ENCODE measurements around the gene ACSBG1.
"Not testable (repeated sequence)": the region's sequence is repeated elsewhere in the genome, so short reads cannot be mapped to it uniquely, and the experiment has no call there.

ACSBG1 gene

DNA sequence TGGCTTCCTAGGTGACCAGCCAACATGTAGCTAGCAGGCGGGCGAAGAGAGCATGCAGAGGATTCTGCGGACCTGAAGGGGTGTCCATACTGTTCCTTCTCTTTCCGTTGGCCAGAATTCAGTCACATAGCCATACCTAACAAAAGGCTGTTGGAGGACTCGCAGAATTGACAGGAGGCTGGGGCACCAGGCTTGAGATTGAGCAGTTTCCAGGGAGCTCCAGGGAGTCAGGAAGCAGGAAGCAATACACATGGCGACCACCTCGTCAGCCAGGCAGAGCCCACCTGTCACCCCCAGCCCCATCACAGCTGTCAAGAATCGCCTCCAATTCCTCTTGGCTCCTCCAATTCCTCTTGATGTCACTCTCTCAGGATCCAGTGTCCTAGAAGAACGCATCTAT, 16.8 kb upstream of the ACSBG1 start:
- no peak for DNase-seq (ENCODE audit: low spot score)

DNA sequence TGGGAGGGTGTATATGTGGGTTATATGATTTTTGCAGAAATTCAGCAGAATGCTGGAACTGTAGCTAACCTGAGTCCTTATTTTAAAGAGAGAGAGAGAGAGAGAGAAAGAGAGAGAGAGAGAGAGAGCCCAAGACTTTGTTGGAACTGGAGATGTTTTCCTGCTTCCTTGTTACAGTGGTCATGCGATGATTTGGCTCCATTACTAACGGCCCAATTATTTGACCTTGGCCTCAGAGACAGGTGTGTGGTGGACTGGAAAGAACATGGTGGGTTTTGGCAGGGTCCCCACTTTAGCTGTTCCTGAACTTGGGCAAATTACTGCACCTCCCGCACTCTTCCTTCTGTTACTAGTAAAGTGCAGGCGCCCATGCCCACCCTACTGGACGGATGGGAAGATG, 14.8 kb upstream of the ACSBG1 start:
- no peak for DNase-seq (ENCODE audit: low spot score)

DNA sequence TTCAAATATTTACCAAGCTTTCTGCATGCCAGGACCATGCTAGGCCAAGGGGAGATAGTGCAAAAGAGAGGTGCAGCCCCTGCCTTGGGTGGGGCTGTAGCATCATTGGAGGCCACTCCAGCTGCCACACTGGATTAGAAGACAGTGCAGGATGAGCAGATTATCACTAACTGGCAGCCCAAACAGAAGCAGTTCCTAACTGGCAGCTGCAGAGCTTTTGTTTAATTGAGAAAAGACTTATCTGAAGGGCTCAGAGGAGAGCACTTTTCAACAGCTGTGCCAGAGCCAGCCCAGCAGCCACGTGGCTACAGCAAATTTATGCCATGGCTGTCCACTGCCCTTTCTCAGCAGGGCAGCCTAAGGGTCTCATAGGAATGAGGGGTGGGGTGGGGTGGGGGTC, 13.5 kb upstream of the ACSBG1 start:
- no peak for DNase-seq (ENCODE audit: low spot score)

DNA sequence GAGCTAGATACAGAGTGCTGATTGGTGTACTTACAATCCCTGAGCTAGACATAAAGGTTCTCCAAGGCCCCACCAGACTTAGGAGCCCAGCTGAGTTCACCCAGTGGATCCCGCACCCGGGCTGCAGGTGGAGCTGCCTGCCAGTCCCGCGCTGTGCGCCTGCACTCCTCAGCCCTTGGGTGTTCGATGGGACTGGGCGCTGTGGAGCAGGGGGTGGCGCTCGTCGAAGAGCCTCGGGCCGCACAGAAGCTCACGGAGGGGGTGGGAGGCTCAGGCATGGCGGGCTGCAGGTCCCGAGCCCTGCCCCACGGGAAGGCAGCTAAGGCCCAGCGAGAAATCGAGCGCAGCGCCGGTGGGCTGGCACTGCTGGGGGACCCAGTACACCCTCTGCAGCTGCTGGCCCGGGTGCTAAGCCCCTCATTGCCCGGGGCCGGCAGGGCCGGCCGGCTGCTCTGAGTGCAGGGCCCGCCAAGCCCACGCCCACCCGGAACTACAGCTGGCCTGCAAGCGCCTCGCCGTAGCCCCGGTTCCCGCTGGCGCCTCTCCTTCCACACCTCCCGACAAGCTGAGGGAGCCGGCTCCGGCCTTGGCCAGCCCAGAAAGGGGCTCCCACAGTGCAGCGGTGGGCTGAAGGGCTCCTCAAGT, 11.7 kb upstream of the ACSBG1 start:
- not testable (repeated sequence) for DNase-seq (ENCODE audit: low spot score)

DNA sequence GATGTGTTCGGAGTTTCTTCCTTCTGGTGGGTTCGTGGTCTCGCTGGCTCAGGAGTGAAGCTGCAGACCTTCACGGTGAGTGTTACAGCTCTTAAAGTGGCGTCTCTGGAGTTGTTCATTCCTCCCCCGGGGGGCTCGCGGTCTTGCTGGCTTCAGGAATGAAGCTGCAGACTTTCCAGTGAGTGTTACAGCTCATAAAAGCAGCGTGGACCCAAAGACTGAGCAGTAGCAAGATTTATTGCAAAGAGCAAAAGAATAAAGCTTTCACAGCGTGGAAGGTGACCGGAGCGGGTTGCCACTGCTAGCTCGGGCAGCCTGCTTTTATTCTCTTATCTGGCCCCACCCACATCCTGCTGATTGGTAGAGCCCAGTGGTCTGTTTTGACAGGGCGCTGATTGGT, 11.0 kb upstream of the ACSBG1 start:
- DNase-seq (ENCODE audit: low spot score): not testable (repeated sequence)

DNA sequence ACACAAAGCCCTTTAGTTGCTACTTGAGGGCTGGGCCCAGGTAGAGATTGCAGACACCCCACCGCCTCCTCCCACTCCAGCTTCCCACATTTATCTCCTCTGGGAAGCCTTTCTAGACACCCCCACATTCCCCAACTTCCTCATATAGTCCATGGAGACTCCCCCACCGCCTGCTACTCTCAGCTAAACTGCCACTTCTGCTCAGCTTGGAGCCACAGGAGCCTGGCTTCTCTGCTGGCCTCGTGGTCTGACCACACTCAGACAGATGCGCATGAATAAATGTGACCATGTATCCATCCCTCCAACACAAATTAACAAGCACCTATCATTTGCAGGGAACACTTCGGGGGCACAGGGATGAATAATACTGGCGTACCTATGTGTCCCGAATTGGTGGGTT, 10.5 kb upstream of the ACSBG1 start:
- no peak for DNase-seq (ENCODE audit: low spot score)

DNA sequence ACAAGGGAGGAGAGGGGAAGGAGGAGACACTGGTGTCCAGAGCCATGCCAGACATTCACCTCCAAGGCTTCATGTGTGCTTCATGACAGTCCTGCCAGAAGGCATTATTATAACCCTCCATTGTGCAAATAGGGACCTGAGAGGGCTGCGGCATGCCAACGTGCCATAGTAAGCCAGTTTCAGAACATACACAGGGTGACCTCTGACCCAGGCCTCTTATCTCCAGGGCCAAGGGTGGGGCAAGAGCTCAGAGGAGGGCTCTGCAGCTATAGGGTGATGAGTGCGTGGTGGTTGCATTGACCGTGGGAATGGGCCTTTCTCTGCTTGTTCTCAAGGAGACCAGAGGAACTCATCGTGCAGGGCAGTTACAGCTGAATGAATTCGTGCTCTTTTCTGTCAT, 9.7 kb upstream of the ACSBG1 start:
- no peak for DNase-seq (ENCODE audit: low spot score)

DNA sequence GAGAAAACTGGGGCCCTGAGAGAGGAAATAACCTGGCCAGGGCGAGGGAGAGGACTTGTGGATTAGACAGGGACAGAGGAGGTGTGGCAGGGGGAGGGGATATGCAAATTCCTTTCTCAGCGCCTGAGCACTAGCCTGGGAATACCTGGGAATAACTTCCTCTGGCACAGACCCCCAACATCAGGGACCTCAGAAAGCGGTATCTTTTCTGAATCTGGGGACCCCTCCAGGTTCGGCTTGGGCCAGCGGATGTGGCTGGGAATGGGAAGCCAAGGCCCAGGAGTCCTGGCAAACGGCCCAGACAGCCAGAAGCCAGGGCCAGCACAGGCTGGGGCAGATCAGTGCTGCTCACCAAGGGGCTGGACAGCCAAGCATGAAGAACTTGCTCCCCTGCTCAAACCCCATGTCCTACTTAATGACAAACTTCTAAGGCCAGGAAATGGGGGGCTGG, 9.2 kb upstream of the ACSBG1 start:
- DNase-seq (ENCODE audit: low spot score): peak; percentile 35

DNA sequence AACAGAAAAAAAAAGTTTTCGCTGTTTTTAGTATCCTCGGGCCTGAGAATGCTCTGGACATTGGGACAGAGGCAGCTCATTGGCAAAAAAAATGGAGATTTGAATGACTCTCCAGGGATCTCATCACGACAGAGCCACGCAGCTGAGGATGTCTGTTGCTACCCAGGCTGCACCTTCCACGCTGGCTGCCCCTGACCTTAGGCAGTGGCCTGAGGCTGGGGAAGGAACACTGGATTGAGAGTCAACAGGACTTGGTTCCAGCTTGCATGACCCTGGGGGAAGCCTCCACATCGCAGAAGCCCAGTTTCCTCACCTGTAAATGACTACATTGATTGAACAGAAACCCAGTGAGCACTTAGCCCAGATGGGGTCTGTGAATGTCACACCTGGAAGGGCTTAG, 8.7 kb upstream of the ACSBG1 start:
- no peak for DNase-seq (ENCODE audit: low spot score)

DNA sequence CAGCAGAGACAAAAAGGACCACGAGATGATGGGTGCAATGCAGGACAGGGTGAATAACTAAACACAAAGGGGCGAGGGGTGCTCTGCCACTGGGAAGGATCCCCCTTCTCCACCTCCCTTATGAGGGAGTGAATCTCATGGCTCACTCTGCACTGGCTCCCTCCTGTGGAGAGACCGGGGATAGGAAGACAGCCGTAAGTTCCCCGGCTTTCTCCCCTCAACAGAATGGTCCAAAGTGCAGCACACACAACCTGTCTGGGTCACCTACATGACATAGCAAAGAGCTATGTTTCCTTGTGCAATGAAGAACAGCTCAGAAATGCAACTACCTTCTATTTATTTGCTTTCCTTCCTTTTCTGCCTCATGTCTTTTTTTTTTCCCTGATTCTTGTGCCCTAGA, 7.8 kb upstream of the ACSBG1 start:
- DNase-seq (ENCODE audit: low spot score): peak; percentile 35

DNA sequence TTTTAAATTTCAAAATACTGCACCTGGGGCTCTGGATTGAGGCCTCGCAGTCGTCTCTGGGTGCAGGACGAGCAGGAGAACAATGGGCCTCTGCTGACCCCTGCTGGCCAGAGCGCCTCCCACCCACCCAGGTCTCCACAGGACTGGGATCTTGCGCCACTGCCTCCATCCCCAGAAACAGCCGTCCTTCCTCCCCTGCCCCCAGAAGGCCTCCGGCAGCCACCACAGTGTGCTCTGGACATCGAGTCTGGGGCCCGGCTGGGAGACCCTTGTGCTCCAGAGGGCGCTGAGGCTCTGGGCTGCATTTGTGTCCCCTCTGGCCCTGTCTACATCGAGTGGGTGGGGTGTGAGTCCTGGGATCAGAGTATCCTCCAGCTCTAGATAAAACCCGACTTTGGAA, 6.7 kb upstream of the ACSBG1 start:
- DNase-seq (ENCODE audit: low spot score): peak; percentile 74

DNA sequence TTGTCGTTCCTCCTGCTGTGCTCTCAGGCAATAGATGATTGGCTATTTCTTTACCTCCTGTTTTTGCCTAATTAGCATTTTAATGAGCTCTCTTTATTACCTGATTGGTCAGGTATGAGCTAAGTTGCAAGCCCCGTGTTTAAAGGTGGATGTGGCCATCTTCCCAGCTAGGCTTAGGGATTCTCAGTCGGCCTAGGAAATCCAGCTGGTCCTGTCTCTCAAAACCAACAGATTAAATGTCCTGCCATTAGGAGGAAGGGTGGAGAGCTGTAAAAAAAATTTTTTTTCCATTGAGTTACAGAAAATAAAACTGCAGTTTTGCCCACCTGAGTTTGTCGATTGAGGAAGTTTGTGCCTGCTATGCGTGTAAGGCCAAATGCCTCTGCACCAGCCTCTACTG, 5.4 kb upstream of the ACSBG1 start:
- no peak for DNase-seq (ENCODE audit: low spot score)

DNA sequence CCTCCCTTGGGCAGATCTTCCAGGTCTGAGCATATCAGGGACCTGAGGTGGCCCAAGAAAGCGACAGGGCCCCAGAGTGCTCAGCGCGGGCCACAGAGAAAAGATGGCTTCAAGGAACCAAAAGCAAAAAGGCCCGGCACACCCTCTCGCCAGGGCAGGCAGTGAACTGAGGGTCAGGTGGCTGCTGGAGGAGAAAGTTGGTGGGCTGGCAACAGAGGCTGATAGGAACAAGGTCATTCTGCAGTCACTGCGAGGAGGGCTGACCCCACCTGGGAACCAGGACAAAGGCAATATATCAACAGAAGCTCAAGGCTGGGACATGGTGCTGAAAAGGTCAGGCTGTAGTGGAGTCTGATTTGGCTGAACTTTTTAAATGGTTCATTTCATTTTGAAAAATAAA, 2.8 kb upstream of the ACSBG1 start:
- DNase-seq (ENCODE audit: low spot score): no peak

DNA sequence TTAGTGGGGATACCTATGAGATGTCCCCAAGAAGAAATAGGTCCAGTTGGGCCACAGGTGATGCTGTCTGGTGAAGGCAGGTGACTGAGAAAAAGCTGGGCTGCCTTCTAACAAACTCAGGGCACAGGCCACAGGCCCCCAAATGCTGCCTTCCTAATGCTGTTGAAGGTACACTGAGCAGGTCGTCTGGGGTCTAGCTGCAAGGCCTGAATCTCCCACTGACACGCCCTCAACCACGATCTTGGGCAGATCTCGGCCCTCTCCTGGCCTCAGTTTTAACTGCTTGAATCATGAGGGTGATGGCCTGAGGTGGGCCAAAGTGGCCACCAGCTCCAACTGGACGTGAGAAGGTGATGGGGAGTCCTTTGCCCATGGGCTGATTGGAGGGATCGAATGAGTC, 2.1 kb upstream of the ACSBG1 start:
- no peak for DNase-seq (ENCODE audit: low spot score)

DNA sequence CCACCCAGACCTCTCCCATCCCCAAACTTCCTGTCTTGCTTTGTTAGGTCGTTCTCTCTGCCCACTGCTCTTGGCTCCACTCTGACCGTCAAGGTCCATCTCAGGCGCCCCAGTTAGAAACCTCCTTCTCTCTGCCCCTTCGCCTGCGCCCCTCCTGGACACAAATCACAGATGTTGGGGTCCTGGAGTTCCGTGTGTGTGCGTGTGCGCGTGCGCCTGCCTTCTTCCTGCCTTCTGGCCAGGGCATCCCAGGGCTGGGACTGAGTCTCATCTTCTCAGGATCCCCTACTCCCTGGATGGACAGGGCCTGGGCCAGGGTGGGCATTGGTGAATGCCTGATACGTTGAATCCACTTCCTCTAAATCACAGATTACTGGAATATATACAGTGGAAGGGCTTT, 869 bp downstream of the ACSBG1 start:
- DNase-seq (ENCODE audit: low spot score): no peak

DNA sequence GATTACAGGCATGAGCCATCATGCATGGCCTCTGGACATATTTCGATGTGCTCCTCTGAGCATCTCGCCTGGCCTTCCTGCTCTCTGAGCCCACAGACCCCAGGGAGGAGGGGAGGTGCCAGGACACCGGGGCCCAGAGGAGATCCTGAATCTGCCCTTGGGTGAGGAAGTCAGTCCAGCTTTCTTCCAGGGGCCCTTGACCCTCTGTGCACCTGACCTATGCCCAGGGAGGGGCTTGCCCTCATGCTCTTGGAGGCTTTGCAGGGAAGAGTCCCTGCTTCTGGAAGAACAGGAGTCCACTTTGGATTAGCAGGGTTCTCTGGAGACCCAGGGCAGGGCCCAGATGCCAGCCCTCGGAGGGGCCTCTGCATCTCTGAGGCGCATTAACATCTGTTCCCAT, 1.4 kb downstream of the ACSBG1 start:
- DNase-seq (ENCODE audit: low spot score): no peak

DNA sequence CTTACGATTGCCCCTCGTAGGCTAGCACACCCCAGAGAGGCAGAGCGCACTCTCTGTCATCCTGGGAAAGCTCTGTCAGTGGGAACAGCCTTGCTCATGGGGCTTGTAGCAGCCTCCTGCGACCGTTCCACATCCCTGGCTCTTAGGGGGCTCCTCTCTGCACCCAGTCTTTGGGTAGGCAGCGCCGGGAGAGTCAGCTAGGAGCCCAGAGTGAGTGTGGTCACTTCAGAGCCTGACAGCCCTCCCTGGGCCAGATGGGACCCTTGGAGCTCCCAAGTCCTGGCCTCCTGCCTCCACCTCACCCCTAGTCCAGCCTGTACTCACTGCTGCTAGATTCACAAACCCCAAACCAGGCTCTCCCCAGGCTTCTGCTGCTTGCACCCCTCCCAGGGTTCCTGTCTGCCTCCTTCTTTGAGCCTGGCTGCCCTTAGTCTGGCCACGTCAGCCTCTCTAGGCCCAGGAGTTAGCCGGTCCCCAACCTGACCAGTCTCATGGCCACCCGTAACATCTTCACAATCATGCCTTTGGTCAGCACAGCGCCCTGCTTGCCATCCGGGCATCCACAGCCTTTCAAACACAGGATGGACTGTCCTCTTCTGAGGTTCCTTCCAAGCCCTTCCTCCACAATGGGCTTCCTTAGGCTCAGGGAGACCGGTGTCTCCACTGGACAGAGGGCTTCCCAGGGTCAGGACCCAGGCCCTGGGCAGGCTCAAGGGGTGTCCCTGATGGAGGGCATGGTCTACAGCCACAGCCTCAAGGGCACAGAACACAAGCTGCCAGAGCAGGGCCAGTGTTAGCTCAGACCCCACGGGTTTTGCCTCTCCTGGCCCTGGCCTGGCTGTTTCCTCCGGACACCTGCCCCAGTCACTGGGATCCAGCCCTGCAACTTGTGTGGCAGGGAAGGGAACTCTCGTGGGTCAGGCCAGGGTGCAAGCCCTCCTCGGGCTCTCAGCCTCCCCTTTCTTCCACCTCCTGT, 4.6 kb downstream of the ACSBG1 start:
- DNase-seq (ENCODE audit: low spot score): no peak

DNA sequence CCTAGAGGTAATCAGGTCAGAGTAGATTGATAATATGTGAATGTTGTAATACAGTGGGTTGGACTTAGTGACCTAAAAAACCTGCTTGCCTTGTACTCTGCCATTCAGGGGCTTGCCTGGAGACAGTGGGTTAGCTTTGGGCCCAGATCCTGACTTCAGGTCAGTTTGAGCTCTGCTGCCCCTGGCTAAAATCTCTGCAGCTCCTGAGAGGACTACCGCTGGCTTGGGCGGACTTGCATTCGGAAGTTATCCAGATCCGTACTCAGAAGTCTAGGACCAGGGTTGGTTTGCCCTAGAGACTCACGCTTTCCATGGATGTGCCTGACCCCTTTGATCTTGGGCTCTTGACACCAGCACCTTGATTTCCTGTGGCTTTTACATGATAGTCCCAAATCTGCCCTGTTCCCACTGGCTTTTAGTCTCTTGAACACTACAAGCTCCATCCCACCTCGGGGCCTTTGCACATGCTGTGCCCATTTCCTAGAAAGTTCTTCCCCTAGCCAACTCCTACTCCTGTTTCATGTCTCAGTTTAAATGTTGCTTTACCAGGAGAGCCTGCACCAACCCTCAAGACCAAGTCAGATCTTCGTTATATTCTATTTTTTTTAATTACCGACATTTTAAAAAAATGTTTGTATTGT, 5.9 kb downstream of the ACSBG1 start:
- DNase-seq (ENCODE audit: low spot score): no peak

DNA sequence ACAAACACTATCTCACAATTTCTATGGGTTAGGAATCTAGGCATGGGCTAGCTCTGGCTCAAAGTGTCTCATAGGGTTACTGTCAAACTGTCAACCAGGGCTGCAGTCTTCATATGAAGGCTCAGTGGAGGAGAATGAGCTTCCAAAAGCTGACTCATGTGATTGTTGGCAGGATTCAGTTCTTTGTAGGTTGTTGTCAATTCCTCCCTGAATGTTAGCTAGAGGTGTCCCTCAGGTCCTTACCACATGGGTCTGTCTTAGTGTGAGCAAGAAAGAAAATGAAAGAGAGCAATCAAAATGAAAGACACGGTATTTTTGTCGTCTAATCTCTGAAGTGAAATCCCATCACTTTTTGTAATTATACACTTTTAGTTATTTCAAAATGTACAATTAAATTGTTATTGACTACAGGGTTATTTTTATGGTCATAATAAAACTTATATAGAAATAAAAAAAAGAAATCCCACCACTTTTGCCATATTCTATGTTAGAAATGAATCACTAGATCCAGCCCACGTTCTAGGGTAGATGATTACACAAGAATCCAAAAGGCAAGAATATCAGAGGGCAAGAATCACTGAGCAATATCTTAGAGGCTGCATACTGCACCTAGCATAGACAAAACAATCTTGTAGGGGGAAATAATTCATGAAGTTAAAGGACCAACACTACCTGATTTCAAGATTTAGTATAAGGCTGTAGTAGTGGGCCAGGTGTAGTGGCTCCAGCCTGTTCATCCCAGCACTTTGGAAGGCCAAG, 8.4 kb downstream of the ACSBG1 start:
- DNase-seq (ENCODE audit: low spot score): no peak

DNA sequence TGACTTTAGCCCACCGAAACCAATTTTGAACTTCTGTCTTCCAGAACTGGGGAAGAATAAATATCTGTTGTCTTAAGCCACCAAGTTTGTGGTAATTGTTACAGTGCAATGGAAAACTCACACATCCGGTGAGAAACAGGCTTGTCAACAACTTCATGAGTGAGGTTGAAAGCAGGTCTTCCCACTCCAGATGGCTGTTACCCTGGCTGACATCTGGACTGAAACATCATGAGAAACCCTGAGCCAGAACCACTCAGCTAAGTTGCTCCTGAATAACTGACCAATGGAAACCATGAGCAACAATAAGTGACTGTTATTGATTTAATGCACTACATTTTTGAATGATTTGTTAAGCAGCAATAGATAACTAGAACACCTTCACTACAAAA, 10.3 kb downstream of the ACSBG1 start:
- no peak for DNase-seq (ENCODE audit: low spot score)

DNA sequence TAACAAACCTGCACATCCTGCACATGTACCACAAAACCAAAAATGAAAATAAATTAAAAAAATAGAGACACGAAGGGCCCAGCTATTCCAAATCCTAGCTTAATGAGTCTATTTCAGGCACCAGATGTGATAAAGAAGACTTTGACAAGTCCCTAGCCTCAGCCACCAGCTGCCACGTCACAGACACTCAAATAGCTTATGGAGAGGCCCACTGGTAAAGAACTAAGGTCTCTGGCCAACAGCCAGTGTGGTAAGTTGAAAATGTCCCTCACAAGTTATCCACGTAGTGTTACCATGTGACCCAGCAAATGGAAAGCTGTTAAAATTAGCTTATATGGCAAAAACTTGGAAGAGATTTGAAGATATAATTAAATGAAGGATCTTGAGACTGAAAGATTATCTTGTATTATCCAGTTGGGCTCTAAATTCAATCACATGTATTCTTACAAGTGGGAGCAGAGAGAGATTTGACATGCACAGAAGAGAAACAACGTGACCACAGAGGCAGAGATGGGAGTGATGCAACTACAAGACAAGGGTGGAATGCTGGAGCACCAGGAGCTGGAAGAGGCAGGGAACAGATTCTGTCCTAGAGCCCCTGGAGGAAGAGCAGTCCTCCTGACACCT, 10.9 kb downstream of the ACSBG1 start:
- DNase-seq (ENCODE audit: low spot score): no peak

Measured in cerebellar cortex (tissue), 1 donor.